Colonic mucosa (tissue), 4 donors: ENCODE results near the gene TSNAX. TPM values are rescaled to one million over a fixed set of nuclear protein-coding genes. Genes with fewer than 3 reads are reported as not detected.

Experiments
- DNase-seq: peaks from one replicate; pipeline ENCODE4 v3.0.0-alpha.2; 2020
- H3K27ac ChIP-seq: fragments of 200-600 bp; one replicate; pipeline ENCODE4 v1.8.0; 2021
- H3K27me3 ChIP-seq: fragments of 200-600 bp; one replicate; pipeline ENCODE4 v1.8.0; 2021
- H3K36me3 ChIP-seq: fragments of 200-600 bp; one replicate; pipeline ENCODE4 v1.8.0; 2021
- H3K4me1 ChIP-seq: fragments of 200-600 bp; one replicate; pipeline ENCODE4 v1.8.0; 2021; ENCODE audit warnings: mild to moderate bottlenecking
- H3K4me3 ChIP-seq: fragments of 200-600 bp; one replicate; pipeline ENCODE4 v1.8.0; 2021
- H3K9ac ChIP-seq, 2 donors: one replicate each; pipeline ENCODE4 v1.7.0; 2013; ENCODE audit warnings: control low read depth in 2 of 2, low read depth in 2 of 2, low read length in 2 of 2
- H3K9me3 ChIP-seq: fragments of 200-600 bp; one replicate; pipeline ENCODE4 v1.8.0; 2021
- CTCF ChIP-seq: fragments of 200-600 bp; IDR thresholded peaks from one replicate; pipeline ENCODE4 v1.8.0; 2022; ENCODE audit warnings: antibody characterized with exemption, mild to moderate bottlenecking
- intact Hi-C: fragments of 100-400 bp; cut with DNase I; formaldehyde crosslinking; loops from one replicate; pipeline ENCODE4 v1.14.1; 2022
- total RNA-seq, 2 donors: library from RNA; stranded (reverse); fragmentation: NEBNext Ultra II Directional in 1 of 2; extraction: Animal tissue kit (Norgen Biotek cat#: 25700) in 1 of 2; gene quantifications; one replicate each; pipeline ENCODE4 v1.2.1, GENCODE V29; 2021
- donor health status: healthy.
- donor health status: DM: no; HTN: no; CAD: no.
- donor health status: DM: no; HTN: no; CAD: no.

The TSNAX gene
- total RNA-seq, 2 donors from 2014 or later: 22.6 to 37.3 TPM

- TF ChIP-seq CTCF: no peak
- no peaks in the 10 kb centered on the region for H3K4me1 ChIP-seq
- no peaks in the 10 kb centered on the region for H3K27me3 ChIP-seq
- H3K36me3 ChIP-seq: no peaks in the 10 kb centered on the region
- no peak overlapping the region for H3K9ac ChIP-seq
- H3K4me3 ChIP-seq: no peak overlapping the region
- H3K27ac ChIP-seq: no peak overlapping the region
- DNase-seq: no peak
- H3K9me3 ChIP-seq: no peaks in the 10 kb centered on the region
- intact Hi-C loops: no loop called here
Measured at GRCh38 chr1:231487019-231487418, 41.5 kb upstream of the TSNAX start.

- H3K9me3 ChIP-seq: no peaks in the 10 kb centered on the region
- H3K4me3 ChIP-seq: no peak overlapping the region
- no peak for DNase-seq
- H3K4me1 ChIP-seq: no peaks in the 10 kb centered on the region
- intact Hi-C loops: no loop called here
- no peak for TF ChIP-seq CTCF
- H3K9ac ChIP-seq: no peak overlapping the region
- no peaks in the 10 kb centered on the region for H3K36me3 ChIP-seq
- H3K27ac ChIP-seq: no peak overlapping the region
- H3K27me3 ChIP-seq: no peaks in the 10 kb centered on the region
Measured at GRCh38 chr1:231487910-231488309, 40.6 kb upstream of the TSNAX start.

GRCh38 chr1:231493421-231494185 lies 34.9 kb upstream of the TSNAX start:
- H3K4me3 ChIP-seq: no peak overlapping the region
- H3K27me3 ChIP-seq: no peaks in the 10 kb centered on the region
- H3K9ac ChIP-seq: no peak overlapping the region
- TF ChIP-seq CTCF: no peak
- no peaks in the 10 kb centered on the region for H3K4me1 ChIP-seq
- no peak overlapping the region for H3K27ac ChIP-seq
- H3K9me3 ChIP-seq: no peaks in the 10 kb centered on the region
- no peak for DNase-seq
- intact Hi-C loops: no loop called here
- no peaks in the 10 kb centered on the region for H3K36me3 ChIP-seq

- no peak for TF ChIP-seq CTCF
- H3K4me1 ChIP-seq: no peaks in the 10 kb centered on the region
- intact Hi-C loops: no loop called here
- DNase-seq: no peak
- no peak overlapping the region for H3K9ac ChIP-seq
- H3K36me3 ChIP-seq: no peaks in the 10 kb centered on the region
- H3K27me3 ChIP-seq: no peaks in the 10 kb centered on the region
- H3K27ac ChIP-seq: no peak overlapping the region
- H3K9me3 ChIP-seq: no peaks in the 10 kb centered on the region
- H3K4me3 ChIP-seq: no peak overlapping the region
Measured at GRCh38 chr1:231494439-231495110, 33.9 kb upstream of the TSNAX start.

GRCh38 chr1:231497629-231498152 lies 30.8 kb upstream of the TSNAX start:
- H3K4me1 ChIP-seq: no peaks in the 10 kb centered on the region
- H3K27me3 ChIP-seq: no peaks in the 10 kb centered on the region
- no peak overlapping the region for H3K4me3 ChIP-seq
- H3K36me3 ChIP-seq: no peaks in the 10 kb centered on the region
- H3K27ac ChIP-seq: no peak overlapping the region
- no peak for TF ChIP-seq CTCF
- intact Hi-C loops: no loop called here
- no peaks in the 10 kb centered on the region for H3K9me3 ChIP-seq
- no peak overlapping the region for H3K9ac ChIP-seq
- DNase-seq: no peak
